ENCODE results near the gene PHGDH. TPM values are rescaled to one million over a fixed set of nuclear protein-coding genes. Genes with fewer than 3 reads are reported as not detected.

PHGDH gene
- total RNA-seq: 10 to 100 TPM; 78.4 to 82.5 TPM
- 10.5 TPM for polyA plus RNA-seq

DNA sequence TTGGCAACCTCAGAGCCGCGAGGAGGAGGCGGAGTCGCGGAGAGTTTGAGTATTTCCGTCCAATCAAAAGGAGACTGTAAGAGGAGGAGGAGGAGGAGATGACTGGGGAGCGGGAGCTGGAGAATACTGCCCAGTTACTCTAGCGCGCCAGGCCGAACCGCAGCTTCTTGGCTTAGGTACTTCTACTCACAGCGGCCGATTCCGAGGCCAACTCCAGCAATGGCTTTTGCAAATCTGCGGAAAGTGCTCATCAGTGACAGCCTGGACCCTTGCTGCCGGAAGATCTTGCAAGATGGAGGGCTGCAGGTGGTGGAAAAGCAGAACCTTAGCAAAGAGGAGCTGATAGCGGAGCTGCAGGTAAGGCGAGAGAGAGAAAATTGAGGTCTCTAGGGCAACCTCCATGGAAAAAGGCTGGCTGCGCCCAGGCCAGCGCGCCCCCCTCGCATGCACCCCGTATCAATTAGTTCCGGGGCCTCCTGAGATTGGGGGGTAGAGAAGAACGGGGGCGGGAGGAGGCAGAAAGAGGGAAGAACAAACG is at the start of gene PHGDH:
TSS of gene PHGDH (plus strand) at position 131 of the 538 bp plus-strand sequence. CDS start at position 220, 89 bp downstream.
- peak within 1 kb of the TSS; percentile 76 for H3K4me3 ChIP-seq (ENCODE audit: low read length)
- no peak within 1 kb of the TSS for H3K27ac ChIP-seq (ENCODE audit: low read depth, low read length)
- H3K9me3 ChIP-seq (ENCODE audit: low read length): no peaks in the 10 kb centered on the region
- peak in 2 of 5 donors; percentile 6 to 54 for DNase-seq
- Mint-ChIP-seq H3K4me1 (peaks cover 12 to 21% (median 20%) of the 10 kb centered on the region in 3 donors), H3K27me3 (peaks cover 8 to 26% of the 10 kb centered on the region in 2 donors), H3K9me3 (peaks cover 0 to 8% (median 2%) of the 10 kb centered on the region in 5 donors), H3K36me3 (peaks cover 0 to 3% (median 0%) of the 10 kb centered on the region in 3 donors), H3K27ac (peak within 1 kb of the TSS in 3 of 8 donors; percentile 14 to 83 (median 41)), H3K4me3 (peak within 1 kb of the TSS; percentile 87 to 96 (median 90))
- H3K36me3 ChIP-seq (ENCODE audit: insufficient read depth, low read length): no peaks in the 10 kb centered on the region
- no peaks in the 10 kb centered on the region for H3K4me1 ChIP-seq (ENCODE audit: insufficient read depth, low read length)
- H3K27me3 ChIP-seq (ENCODE audit: insufficient read depth, low read length, poor library complexity, severe bottlenecking): no peaks in the 10 kb centered on the region
- ChIA-PET CTCF (no interaction called here), POLR2A (no interaction called here)

DNA sequence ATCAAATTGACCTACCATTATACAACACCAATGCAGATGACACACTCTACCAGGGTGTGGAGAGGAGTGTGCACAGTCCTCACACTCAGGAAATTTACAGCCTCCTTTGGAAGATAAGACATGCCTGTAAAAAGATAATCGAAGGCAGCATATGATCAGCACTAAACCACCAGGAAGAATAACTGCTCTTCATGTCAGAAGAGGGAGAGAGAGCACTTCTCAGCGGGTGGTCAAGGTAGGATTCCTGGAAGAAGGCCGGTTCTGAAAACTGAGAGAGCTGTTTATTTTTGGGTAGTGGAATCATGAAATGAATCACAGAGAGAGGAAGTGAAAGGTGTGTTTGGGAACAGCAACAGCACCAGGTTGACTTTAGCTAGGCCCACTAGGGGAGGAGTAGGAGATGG is 49.7 kb upstream of the PHGDH start:
- POLR2A ChIA-PET: interaction anchor here (0.6 kb wide), 1 partner anchor 21 kb away, joined by 5 read pairs; no protein-coding TSS in a partner anchor
- H3K4me3 Mint-ChIP-seq: no peak overlapping the region
- DNase-seq: no peak

DNA sequence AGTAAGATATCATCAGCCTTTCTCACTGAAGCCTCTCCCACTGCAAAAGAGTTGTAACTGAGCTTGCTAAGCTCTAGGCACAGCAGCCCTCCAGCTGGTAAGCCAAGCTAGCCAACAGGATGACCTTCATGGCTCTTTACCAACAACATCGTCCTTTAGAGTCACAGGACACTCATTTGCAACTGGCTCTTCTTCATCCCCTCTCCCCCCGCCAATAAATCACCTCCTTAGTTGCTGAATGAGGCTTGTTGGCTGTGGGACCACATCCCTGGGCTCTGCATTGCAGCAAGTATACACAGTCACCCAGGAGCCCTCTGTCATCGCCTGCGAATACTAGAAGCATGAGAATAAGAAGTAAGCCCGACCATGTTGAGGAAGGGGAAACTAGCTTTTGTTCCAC is 47.7 kb upstream of the PHGDH start:
- peaks cover 7 to 31% of the 10 kb centered on the region in 2 donors for H3K27me3 Mint-ChIP-seq
- no peak overlapping the region for H3K4me3 Mint-ChIP-seq
- CTCF ChIA-PET: no interaction called here
- no peak for DNase-seq
- no peak overlapping the region for H3K4me3 ChIP-seq (ENCODE audit: low read length)
- no peak overlapping the region for H3K27ac ChIP-seq (ENCODE audit: low read depth, low read length)
- no peaks in the 10 kb centered on the region for H3K36me3 ChIP-seq (ENCODE audit: insufficient read depth, low read length)
- no peaks in the 10 kb centered on the region for H3K4me1 Mint-ChIP-seq
- no peaks in the 10 kb centered on the region for H3K36me3 Mint-ChIP-seq
- no peak overlapping the region for H3K27ac Mint-ChIP-seq
- H3K9me3 Mint-ChIP-seq: no peaks in the 10 kb centered on the region
- H3K4me1 ChIP-seq (ENCODE audit: insufficient read depth, low read length): no peaks in the 10 kb centered on the region
- POLR2A ChIA-PET: no interaction called here
- H3K9me3 ChIP-seq (ENCODE audit: low read length): no peaks in the 10 kb centered on the region
- peaks cover 5% of the 10 kb centered on the region for H3K27me3 ChIP-seq (ENCODE audit: insufficient read depth, low read length, poor library complexity, severe bottlenecking)

More for the DNA sequence above, 49.7 kb upstream of the PHGDH start:
- no peak overlapping the region for H3K4me3 ChIP-seq (ENCODE audit: low read length)
- CTCF ChIA-PET: interaction anchor here (1.0 kb wide), 1 partner anchor 13 kb away, joined by 3 read pairs; no protein-coding TSS in a partner anchor
- Mint-ChIP-seq H3K9me3 (no peaks in the 10 kb centered on the region), H3K36me3 (no peaks in the 10 kb centered on the region), H3K27me3 (peaks cover 9 to 25% of the 10 kb centered on the region in 2 donors), H3K27ac (peak overlapping the region in 1 of 8 donors; percentile 51), H3K4me1 (no peaks in the 10 kb centered on the region)
- H3K27ac ChIP-seq (ENCODE audit: low read depth, low read length): no peak overlapping the region
- H3K27me3 ChIP-seq (ENCODE audit: insufficient read depth, low read length, poor library complexity, severe bottlenecking): peaks cover 5% of the 10 kb centered on the region
- no peaks in the 10 kb centered on the region for H3K4me1 ChIP-seq (ENCODE audit: insufficient read depth, low read length)
- no peaks in the 10 kb centered on the region for H3K9me3 ChIP-seq (ENCODE audit: low read length)
- no peaks in the 10 kb centered on the region for H3K36me3 ChIP-seq (ENCODE audit: insufficient read depth, low read length)

DNA sequence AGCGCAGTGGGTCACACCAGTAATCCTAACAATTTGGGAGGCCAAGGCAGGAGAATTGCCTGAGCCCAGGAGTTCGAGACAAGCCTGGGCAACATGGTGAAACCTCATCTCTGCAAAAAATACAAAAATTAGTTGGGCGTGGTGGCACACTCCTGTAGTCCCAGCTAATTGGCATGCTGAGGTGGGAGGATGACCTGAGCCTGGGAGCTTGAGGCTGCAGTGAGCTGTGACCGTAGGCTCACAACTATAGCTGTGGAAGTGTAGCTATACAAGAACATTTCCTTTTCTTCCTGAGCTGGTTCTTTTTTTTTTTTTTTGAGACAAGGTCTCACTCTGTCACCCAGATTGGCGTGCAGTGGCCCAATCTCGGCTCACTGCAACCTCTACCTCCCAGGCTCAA is 44.6 kb upstream of the PHGDH start:
- no peaks in the 10 kb centered on the region for H3K36me3 Mint-ChIP-seq
- Histone ChIP-seq H3K9me3 (ENCODE audit: low read length) (no peaks in the 10 kb centered on the region), H3K4me3 (ENCODE audit: low read length) (no peak overlapping the region), H3K36me3 (ENCODE audit: insufficient read depth, low read length) (no peaks in the 10 kb centered on the region), H3K27ac (ENCODE audit: low read depth, low read length) (no peak overlapping the region), H3K27me3 (ENCODE audit: insufficient read depth, low read length, poor library complexity, severe bottlenecking) (no peaks in the 10 kb centered on the region), H3K4me1 (ENCODE audit: insufficient read depth, low read length) (no peaks in the 10 kb centered on the region)
- no peak overlapping the region for H3K4me3 Mint-ChIP-seq
- no peak for DNase-seq
- CTCF ChIA-PET: no interaction called here
- peaks cover 0 to 3% (median 0%) of the 10 kb centered on the region in 5 donors for H3K9me3 Mint-ChIP-seq
- H3K4me1 Mint-ChIP-seq: no peaks in the 10 kb centered on the region
- POLR2A ChIA-PET: no interaction called here
- H3K27ac Mint-ChIP-seq: no peak overlapping the region
- peaks cover 4 to 26% of the 10 kb centered on the region in 2 donors for H3K27me3 Mint-ChIP-seq

DNA sequence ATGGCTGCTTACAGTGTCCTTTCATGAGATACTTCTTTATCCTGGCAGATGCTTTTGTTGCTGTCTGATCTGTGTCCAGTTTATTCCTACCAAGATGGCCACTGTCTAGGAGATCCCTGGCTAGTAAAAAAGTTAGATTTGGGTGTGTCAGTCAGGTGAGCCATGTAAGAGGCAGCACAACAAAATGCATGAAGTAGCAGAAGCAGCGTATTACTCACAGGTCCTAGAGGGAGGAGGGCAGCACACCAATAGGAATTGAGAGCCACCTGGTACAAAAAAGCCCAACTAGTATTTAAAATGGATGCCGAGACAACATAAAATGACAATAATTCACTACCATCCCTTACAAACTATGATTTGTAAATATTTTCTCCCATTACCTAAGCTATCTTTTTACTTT is 40.8 kb upstream of the PHGDH start:
- Histone ChIP-seq H3K4me1 (ENCODE audit: insufficient read depth, low read length) (peaks cover 4% of the 10 kb centered on the region), H3K4me3 (ENCODE audit: low read length) (no peak overlapping the region), H3K36me3 (ENCODE audit: insufficient read depth, low read length) (no peaks in the 10 kb centered on the region), H3K27ac (ENCODE audit: low read depth, low read length) (no peak overlapping the region), H3K9me3 (ENCODE audit: low read length) (no peaks in the 10 kb centered on the region), H3K27me3 (ENCODE audit: insufficient read depth, low read length, poor library complexity, severe bottlenecking) (no peaks in the 10 kb centered on the region)
- Mint-ChIP-seq H3K27ac (no peak overlapping the region), H3K27me3 (peaks cover 8 to 47% of the 10 kb centered on the region in 2 donors), H3K9me3 (peaks cover 0 to 3% (median 2%) of the 10 kb centered on the region in 5 donors), H3K36me3 (no peaks in the 10 kb centered on the region), H3K4me3 (no peak overlapping the region), H3K4me1 (peaks cover 5 to 7% (median 6%) of the 10 kb centered on the region in 3 donors)
- ChIA-PET CTCF (no interaction called here), POLR2A (no interaction called here)
- DNase-seq: no peak

DNA sequence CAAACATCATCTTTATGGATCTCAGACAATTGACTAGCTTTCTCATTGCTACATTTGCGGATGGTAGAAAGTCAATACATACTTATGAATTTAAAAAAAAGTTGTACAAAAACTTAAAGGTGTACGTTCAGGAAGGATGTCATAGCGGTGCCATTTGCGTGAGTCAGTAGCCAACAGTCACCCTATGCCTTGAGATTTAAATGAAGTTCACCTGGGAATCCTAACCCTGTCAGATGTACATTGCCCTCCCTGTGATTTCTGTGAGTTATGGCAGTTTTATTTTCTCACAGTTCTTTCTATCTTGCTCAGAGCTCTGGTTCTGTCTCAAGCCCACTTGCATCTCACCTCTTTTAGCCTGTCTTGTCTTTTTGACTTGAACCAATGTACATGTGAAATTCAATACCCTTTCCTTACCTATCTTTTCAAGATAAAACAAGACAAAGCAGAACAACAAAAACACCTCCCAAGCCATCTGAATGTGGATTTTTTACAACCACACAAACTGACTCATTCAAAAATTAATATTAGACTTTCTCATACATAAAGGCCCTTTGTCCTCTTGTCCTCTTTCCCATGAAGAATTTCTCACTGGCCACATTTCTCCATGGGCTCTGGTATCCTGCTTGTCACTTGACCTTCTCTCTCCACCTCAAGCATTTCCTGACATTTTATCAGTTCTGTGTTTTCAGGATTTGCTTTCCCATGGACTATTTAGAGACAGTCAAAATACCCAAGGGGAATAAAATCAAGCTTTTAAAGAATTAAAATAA is 38.4 kb upstream of the PHGDH start:
- POLR2A ChIA-PET: no interaction called here
- no peak overlapping the region for H3K4me3 ChIP-seq (ENCODE audit: low read length)
- no peak overlapping the region for H3K27ac Mint-ChIP-seq

DNA sequence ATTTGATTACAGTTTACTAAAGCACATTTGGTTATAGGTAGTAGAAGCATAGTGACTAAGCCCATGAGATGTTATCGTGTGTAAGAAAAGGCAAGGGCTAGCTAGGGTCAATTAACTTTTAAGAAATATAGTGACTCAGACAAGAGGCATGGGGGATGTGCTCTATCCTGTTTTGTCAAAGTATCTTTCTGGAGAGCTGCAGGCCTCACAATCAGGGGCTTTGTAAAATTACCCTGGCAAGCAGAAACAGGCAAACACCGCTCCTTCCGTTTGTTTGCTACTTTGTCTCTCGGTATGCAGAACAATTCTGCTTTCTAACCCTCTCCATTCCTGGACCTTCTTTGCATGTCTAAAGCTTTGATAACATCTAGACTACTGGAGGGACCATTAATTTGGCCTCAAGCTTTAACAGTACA is 37.6 kb upstream of the PHGDH start:
- Mint-ChIP-seq H3K4me1 (peaks cover 5 to 7% (median 6%) of the 10 kb centered on the region in 3 donors), H3K9me3 (peaks cover 0 to 3% (median 2%) of the 10 kb centered on the region in 5 donors), H3K4me3 (no peak overlapping the region), H3K27me3 (peaks cover 9 to 47% of the 10 kb centered on the region in 2 donors), H3K27ac (no peak overlapping the region), H3K36me3 (no peaks in the 10 kb centered on the region)
- ChIA-PET POLR2A (no interaction called here), CTCF (interaction anchor here (1.3 to 1.6 kb wide), 2 partner anchors 10 to 20 kb away, joined by 3 read pairs; no protein-coding TSS in a partner anchor)
- Histone ChIP-seq H3K4me3 (ENCODE audit: low read length) (no peak overlapping the region), H3K27ac (ENCODE audit: low read depth, low read length) (no peak overlapping the region), H3K4me1 (ENCODE audit: insufficient read depth, low read length) (peaks cover 4% of the 10 kb centered on the region), H3K27me3 (ENCODE audit: insufficient read depth, low read length, poor library complexity, severe bottlenecking) (no peaks in the 10 kb centered on the region), H3K9me3 (ENCODE audit: low read length) (no peaks in the 10 kb centered on the region), H3K36me3 (ENCODE audit: insufficient read depth, low read length) (no peaks in the 10 kb centered on the region)
- no peak for DNase-seq

More for the DNA sequence above, 38.4 kb upstream of the PHGDH start:
- DNase-seq: no peak
- no peak overlapping the region for H3K27ac ChIP-seq (ENCODE audit: low read depth, low read length)
- no peaks in the 10 kb centered on the region for H3K27me3 ChIP-seq (ENCODE audit: insufficient read depth, low read length, poor library complexity, severe bottlenecking)
- Mint-ChIP-seq H3K27me3 (peaks cover 5 to 46% of the 10 kb centered on the region in 2 donors), H3K4me3 (no peak overlapping the region), H3K9me3 (peaks cover 0 to 3% (median 2%) of the 10 kb centered on the region in 5 donors), H3K4me1 (peaks cover 5 to 7% (median 6%) of the 10 kb centered on the region in 3 donors), H3K36me3 (no peaks in the 10 kb centered on the region)
- no peaks in the 10 kb centered on the region for H3K9me3 ChIP-seq (ENCODE audit: low read length)
- no peaks in the 10 kb centered on the region for H3K36me3 ChIP-seq (ENCODE audit: insufficient read depth, low read length)
- H3K4me1 ChIP-seq (ENCODE audit: insufficient read depth, low read length): peaks cover 4% of the 10 kb centered on the region
- CTCF ChIA-PET: interaction anchor here (1.6 kb wide), 1 partner anchor 19 kb away, joined by 3 read pairs; no protein-coding TSS in a partner anchor

DNA sequence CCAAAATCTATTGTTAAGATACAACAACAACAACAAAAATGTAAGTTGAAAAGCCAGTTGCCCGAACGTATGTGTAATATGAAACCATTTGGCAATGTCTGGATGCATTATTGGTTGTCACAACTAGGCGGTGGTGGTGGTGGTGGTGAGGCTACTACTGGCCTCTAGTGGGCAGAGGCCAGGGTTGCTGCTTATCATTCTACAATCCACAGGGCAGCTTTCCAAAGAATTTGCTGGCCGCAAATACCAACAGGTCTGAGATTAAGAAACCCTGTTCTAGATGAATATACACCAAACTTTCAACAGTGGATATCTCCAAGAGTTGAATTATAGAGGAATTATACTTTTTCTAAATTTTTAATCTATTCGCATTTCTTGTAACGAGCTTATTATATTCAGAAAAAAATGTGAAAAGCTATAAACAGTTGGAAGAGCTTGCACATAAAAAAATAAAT is 36.9 kb upstream of the PHGDH start:
- Histone ChIP-seq H3K9me3 (ENCODE audit: low read length) (no peaks in the 10 kb centered on the region), H3K4me3 (ENCODE audit: low read length) (no peak overlapping the region), H3K27ac (ENCODE audit: low read depth, low read length) (no peak overlapping the region), H3K27me3 (ENCODE audit: insufficient read depth, low read length, poor library complexity, severe bottlenecking) (no peaks in the 10 kb centered on the region), H3K36me3 (ENCODE audit: insufficient read depth, low read length) (no peaks in the 10 kb centered on the region), H3K4me1 (ENCODE audit: insufficient read depth, low read length) (peaks cover 4% of the 10 kb centered on the region)
- Mint-ChIP-seq H3K27me3 (peaks cover 12 to 48% of the 10 kb centered on the region in 2 donors), H3K4me1 (peaks cover 5 to 7% (median 6%) of the 10 kb centered on the region in 3 donors), H3K4me3 (peak overlapping the region in 1 of 7 donors; percentile 36), H3K9me3 (peaks cover 0 to 3% (median 0%) of the 10 kb centered on the region in 5 donors), H3K36me3 (no peaks in the 10 kb centered on the region), H3K27ac (no peak overlapping the region)
- DNase-seq: peak in 1 of 5 donors; percentile 4
- ChIA-PET POLR2A (no interaction called here), CTCF (interaction anchor here (1.1 to 1.6 kb wide), 5 partner anchors 9 to 20 kb away, joined by 3 to 4 read pairs (median 3); no protein-coding TSS in a partner anchor)
